Neural cell (in vitro differentiated cells): ENCODE data around the gene FARP1.

Experiments used
- EP300 ChIP-seq: fragments of 450-650 bp; conservative IDR thresholded peaks from 2 replicates; pipeline ENCODE4 v1.6.1; 2014; ENCODE audit warnings: antibody characterized with exemption, mild to moderate bottlenecking, moderate library complexity; ENCODE audit not compliant: poor library complexity, severe bottlenecking
- EZH2 ChIP-seq: fragments of 200-600, 300-800 bp; shearing (Covaris generic), sonication (generic); IDR thresholded peaks from 2 replicates; pipeline ENCODE4 v1.6.1; 2014; ENCODE audit warnings: antibody characterized with exemption, low read length, borderline replicate concordance, mild to moderate bottlenecking; ENCODE audit not compliant: insufficient read depth, poor library complexity, severe bottlenecking
- POLR2AphosphoS5 ChIP-seq: IDR thresholded peaks from 2 replicates; pipeline ENCODE4 v1.6.1; 2012
- RAD21 ChIP-seq: fragments of 450-650 bp; conservative IDR thresholded peaks from 2 replicates; pipeline ENCODE4 v1.6.1; 2014; ENCODE audit warnings: antibody characterized with exemption, mild to moderate bottlenecking, moderate library complexity
- SMC3 ChIP-seq: fragments of 450-650 bp; conservative IDR thresholded peaks from 2 replicates; pipeline ENCODE4 v1.6.1; 2014; ENCODE audit warnings: antibody characterized with exemption, mild to moderate bottlenecking, moderate library complexity; ENCODE audit not compliant: poor library complexity
- TAF1 ChIP-seq: IDR thresholded peaks from 2 replicates; pipeline ENCODE4 v1.6.1; 2012; ENCODE audit warnings: low read depth
- TF ChIP-seq, protein P1 (sequence below): fragments of 450-650 bp; IDR thresholded peaks from 2 replicates; pipeline ENCODE4 v1.5.1; 2014; ENCODE audit warnings: antibody characterized with exemption, mild to moderate bottlenecking, moderate library complexity; ENCODE audit not compliant: poor library complexity, severe bottlenecking
- TF ChIP-seq, protein P2 (sequence below): IDR thresholded peaks from 2 replicates; pipeline ENCODE4 v1.6.1; 2012; ENCODE audit warnings: borderline replicate concordance

DNA sequence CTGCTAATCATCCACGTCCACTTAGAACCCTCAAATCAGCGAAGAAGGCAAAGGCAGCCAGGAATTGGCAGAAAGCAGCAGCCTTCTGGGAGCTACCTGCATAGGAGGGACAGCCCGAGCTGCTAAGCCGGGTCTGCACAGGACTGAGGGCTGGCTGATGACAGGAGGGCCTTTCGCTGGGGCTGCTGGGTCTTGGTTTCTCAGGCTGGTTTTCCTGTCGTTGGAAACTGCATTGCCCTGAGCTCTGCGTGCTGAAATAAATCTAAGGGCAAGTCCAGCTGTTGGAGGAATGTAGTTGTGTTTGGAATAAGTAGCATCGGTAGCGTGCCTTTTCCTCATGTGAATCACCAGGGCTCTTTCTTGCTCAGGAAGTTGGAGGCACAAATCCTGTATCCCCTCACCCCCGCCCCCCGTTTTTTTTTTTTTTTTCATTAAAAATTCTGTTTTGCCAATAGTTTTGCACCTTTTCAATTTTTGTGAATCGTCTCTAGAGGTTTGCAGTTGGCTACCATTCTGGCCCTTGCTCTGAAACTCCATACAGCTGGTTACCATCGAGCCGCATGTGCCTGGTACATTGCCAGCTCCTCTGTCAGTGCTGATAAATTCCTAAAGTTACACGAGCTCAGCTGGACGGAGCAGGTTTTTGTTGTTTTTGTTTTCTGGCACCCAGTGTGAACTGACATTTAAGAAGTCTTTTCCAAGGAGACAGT lies 228.1 kb downstream of the FARP1 start:
- TF ChIP-seq EP300 (no peak), EZH2 (no peak), SMC3 (no peak), TAF1 (no peak), POLR2AphosphoS5 (no peak), RAD21 (no peak)
- TF ChIP-seq, protein P1, sequence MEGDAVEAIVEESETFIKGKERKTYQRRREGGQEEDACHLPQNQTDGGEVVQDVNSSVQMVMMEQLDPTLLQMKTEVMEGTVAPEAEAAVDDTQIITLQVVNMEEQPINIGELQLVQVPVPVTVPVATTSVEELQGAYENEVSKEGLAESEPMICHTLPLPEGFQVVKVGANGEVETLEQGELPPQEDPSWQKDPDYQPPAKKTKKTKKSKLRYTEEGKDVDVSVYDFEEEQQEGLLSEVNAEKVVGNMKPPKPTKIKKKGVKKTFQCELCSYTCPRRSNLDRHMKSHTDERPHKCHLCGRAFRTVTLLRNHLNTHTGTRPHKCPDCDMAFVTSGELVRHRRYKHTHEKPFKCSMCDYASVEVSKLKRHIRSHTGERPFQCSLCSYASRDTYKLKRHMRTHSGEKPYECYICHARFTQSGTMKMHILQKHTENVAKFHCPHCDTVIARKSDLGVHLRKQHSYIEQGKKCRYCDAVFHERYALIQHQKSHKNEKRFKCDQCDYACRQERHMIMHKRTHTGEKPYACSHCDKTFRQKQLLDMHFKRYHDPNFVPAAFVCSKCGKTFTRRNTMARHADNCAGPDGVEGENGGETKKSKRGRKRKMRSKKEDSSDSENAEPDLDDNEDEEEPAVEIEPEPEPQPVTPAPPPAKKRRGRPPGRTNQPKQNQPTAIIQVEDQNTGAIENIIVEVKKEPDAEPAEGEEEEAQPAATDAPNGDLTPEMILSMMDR: no peak
- TF ChIP-seq, protein P2, sequence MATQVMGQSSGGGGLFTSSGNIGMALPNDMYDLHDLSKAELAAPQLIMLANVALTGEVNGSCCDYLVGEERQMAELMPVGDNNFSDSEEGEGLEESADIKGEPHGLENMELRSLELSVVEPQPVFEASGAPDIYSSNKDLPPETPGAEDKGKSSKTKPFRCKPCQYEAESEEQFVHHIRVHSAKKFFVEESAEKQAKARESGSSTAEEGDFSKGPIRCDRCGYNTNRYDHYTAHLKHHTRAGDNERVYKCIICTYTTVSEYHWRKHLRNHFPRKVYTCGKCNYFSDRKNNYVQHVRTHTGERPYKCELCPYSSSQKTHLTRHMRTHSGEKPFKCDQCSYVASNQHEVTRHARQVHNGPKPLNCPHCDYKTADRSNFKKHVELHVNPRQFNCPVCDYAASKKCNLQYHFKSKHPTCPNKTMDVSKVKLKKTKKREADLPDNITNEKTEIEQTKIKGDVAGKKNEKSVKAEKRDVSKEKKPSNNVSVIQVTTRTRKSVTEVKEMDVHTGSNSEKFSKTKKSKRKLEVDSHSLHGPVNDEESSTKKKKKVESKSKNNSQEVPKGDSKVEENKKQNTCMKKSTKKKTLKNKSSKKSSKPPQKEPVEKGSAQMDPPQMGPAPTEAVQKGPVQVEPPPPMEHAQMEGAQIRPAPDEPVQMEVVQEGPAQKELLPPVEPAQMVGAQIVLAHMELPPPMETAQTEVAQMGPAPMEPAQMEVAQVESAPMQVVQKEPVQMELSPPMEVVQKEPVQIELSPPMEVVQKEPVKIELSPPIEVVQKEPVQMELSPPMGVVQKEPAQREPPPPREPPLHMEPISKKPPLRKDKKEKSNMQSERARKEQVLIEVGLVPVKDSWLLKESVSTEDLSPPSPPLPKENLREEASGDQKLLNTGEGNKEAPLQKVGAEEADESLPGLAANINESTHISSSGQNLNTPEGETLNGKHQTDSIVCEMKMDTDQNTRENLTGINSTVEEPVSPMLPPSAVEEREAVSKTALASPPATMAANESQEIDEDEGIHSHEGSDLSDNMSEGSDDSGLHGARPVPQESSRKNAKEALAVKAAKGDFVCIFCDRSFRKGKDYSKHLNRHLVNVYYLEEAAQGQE: no peak
